ENCODE data around the gene WDR45B. TPM values are rescaled to one million over a fixed set of nuclear protein-coding genes. Genes with fewer than 3 reads are reported as not detected.

The WDR45B gene
- total and polyA plus RNA-seq, 11 donors = 23.5 to 60.7 (median 40.1) TPM

DNA sequence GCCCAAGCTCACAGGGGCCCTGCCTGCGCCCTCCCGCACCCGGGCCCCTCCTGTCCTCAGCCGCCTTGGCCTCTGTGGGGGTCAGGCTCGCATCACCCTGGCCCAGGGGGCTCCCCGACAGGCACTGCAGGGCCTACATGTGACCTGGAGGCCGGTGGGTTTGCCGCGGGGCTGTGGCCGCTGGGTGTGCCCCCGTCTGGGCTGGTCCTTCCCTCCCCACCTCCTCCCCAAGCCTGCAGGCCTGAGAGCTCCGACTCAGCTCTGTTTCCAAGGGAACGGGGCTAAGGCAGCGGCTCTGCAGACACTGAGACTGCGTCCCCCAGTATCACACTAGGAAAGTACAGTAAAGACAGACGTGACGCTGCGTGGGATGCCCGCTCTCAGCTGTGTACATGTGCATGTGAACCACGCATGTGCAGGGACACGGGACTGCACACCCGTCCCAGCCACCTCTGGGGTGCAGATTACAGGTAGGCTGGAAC lies 16.5 kb upstream of the WDR45B start:
- no peaks in the 10 kb centered on the region for H3K27me3 ChIP-seq
- no peak for ATAC-seq
- TF ChIP-seq, protein P1, sequence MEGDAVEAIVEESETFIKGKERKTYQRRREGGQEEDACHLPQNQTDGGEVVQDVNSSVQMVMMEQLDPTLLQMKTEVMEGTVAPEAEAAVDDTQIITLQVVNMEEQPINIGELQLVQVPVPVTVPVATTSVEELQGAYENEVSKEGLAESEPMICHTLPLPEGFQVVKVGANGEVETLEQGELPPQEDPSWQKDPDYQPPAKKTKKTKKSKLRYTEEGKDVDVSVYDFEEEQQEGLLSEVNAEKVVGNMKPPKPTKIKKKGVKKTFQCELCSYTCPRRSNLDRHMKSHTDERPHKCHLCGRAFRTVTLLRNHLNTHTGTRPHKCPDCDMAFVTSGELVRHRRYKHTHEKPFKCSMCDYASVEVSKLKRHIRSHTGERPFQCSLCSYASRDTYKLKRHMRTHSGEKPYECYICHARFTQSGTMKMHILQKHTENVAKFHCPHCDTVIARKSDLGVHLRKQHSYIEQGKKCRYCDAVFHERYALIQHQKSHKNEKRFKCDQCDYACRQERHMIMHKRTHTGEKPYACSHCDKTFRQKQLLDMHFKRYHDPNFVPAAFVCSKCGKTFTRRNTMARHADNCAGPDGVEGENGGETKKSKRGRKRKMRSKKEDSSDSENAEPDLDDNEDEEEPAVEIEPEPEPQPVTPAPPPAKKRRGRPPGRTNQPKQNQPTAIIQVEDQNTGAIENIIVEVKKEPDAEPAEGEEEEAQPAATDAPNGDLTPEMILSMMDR (IDR thresholded peaks at IDR 0.05) = no peak
- TF ChIP-seq POLR2A (IDR thresholded peaks at IDR 0.05) = no peak
- peaks cover 0 to 15% (median 5%) of the 10 kb centered on the region in 12 donors for H3K4me1 ChIP-seq
- intact Hi-C loops (cut with DNase I) = loop anchor here in 6 of 10 donors (5.0 to 10.0 kb wide), 2 partner anchors 100 to 103 kb away; no protein-coding TSS in a partner anchor
- no peaks in the 10 kb centered on the region for H3K9me3 ChIP-seq
- WGBS, 4 donors = 87 to 95% (median 90%) methylated on average over 16 to 22 of the region's 22 CpGs
- no peak overlapping the region for H3K27ac ChIP-seq
- DNase-seq = peak in 1 of 5 donors; percentile 18
- H3K4me3 ChIP-seq = no peak overlapping the region
- peaks cover 0 to 16% (median 8%) of the 10 kb centered on the region in 9 donors for H3K36me3 ChIP-seq

- peaks cover 0 to 10% (median 2%) of the 10 kb centered on the region in 12 donors for H3K4me1 ChIP-seq
- intact Hi-C loops (cut with DNase I) = loop anchor here in 2 of 10 donors (10.0 kb wide), 1 partner anchor 101 kb away; no protein-coding TSS in a partner anchor
- no peak overlapping the region for H3K27ac ChIP-seq
- no peaks in the 10 kb centered on the region for H3K9me3 ChIP-seq
- ATAC-seq (no peak), DNase-seq (peak in 1 of 5 donors; percentile 16)
- TF ChIP-seq, protein P1 (IDR thresholded peaks at IDR 0.05) = no peak
- no peak for TF ChIP-seq POLR2A (IDR thresholded peaks at IDR 0.05)
- 92 to 100% (median 95%) methylated on average over 7 to 17 of the region's 17 CpGs for WGBS, 4 donors
- H3K36me3 ChIP-seq = peaks cover 0 to 19% (median 13%) of the 10 kb centered on the region in 9 donors
- no peak overlapping the region for H3K4me3 ChIP-seq
- H3K27me3 ChIP-seq = no peaks in the 10 kb centered on the region
Observed at GRCh38 chr17:82664276-82664575, 16.0 kb upstream of the WDR45B start.

GRCh38 chr17:82663381-82664275 lies 15.4 kb upstream of the WDR45B start:
- TF ChIP-seq POLR2A (IDR thresholded peaks at IDR 0.05) = no peak
- TF ChIP-seq, protein P1 (IDR thresholded peaks at IDR 0.05) = no peak

DNA sequence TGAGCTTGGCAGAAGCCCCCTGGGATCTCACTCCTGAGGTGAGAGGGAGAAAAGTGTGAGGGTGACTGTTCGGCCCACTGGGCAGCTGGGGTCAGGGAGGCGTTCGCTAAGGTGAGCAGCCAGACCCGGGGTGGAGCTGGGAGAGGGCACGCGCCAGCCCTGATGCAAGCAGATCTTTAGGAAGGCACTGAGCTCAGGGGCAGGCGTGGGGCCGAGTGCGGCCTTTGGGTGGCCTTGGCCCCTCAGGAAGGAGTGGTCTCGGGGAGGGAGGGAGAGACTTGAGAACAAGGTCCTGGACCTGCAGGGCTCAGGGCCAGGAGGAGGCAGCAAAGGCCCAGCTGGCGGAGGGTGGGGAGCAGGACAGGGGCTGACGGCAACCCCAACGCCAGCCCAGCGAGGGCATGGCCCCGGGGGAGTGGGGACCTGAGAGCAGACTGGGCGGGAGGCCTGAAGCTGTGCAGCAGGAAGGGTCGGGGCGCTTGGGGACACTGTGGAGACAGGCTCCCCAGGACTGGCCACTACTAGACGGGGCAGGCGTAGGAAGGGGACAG lies 14.5 kb upstream of the WDR45B start:
- H3K4me1 ChIP-seq = no peaks in the 10 kb centered on the region
- H3K27me3 ChIP-seq = no peaks in the 10 kb centered on the region
- peak in 1 of 5 donors; percentile 19 for DNase-seq
- WGBS, 4 donors = 90 to 95% (median 93%) methylated on average over 18 to 20 of the region's 20 CpGs
- TF ChIP-seq POLR2A (IDR thresholded peaks at IDR 0.05) = no peak
- TF ChIP-seq, protein P1 (IDR thresholded peaks at IDR 0.05) = no peak
- H3K36me3 ChIP-seq = peaks cover 0 to 33% (median 20%) of the 10 kb centered on the region in 9 donors
- no peaks in the 10 kb centered on the region for H3K9me3 ChIP-seq
- peak in 1 of 4 donors; percentile 9 for ATAC-seq
- no peak overlapping the region for H3K4me3 ChIP-seq
- no peak overlapping the region for H3K27ac ChIP-seq
- intact Hi-C loops (cut with DNase I) = loop anchor here in 2 of 10 donors (10.0 kb wide), 1 partner anchor 102 kb away; no protein-coding TSS in a partner anchor

More at GRCh38 chr17:82663381-82664275, 15.4 kb upstream of the WDR45B start:
- H3K9me3 ChIP-seq = no peaks in the 10 kb centered on the region
- WGBS, 4 donors = 89 to 93% (median 91%) methylated on average over 24 to 39 of the region's 39 CpGs
- intact Hi-C loops (cut with DNase I) = loop anchor here in 2 of 10 donors (10.0 kb wide), 1 partner anchor 101 kb away; no protein-coding TSS in a partner anchor
- ATAC-seq (no peak), DNase-seq (peak in 1 of 5 donors; percentile 14)
- peaks cover 0 to 4% (median 0%) of the 10 kb centered on the region in 12 donors for H3K4me1 ChIP-seq
- no peak overlapping the region for H3K4me3 ChIP-seq
- H3K27ac ChIP-seq = no peak overlapping the region
- H3K27me3 ChIP-seq = no peaks in the 10 kb centered on the region
- peaks cover 0 to 25% (median 19%) of the 10 kb centered on the region in 9 donors for H3K36me3 ChIP-seq
